Body of pancreas (tissue), 4 donors: ENCODE measurements around the gene HIF1A. TPM values are rescaled to one million over a fixed set of nuclear protein-coding genes. Genes with fewer than 3 reads are reported as not detected.

Experiments used
- ATAC-seq: fragments of 150-250 bp; one replicate; pipeline ENCODE4 v1.9.1; 2016
- DNase-seq, 4 donors: peaks; one replicate each; pipeline ENCODE4 v3.0.0-alpha.2; 2019
- H3K27ac ChIP-seq, 4 donors: fragments of 200-600 bp; sonication (generic); 1 replicate in 3 of 4; 2 replicates in 1 of 4; pipeline versions ENCODE4 v1.5.1 to v1.6.1; 2016 to 2019; ENCODE audit warnings: mild to moderate bottlenecking in 1 of 4, mixed read lengths in 1 of 4, moderate library complexity in 1 of 4
- H3K27me3 ChIP-seq, 2 donors: fragments of 200-600 bp; sonication (generic); one replicate each; pipeline ENCODE4 v1.6.0; 2016; ENCODE audit warnings: mild to moderate bottlenecking in 1 of 2
- H3K36me3 ChIP-seq, 2 donors: fragments of 200-600 bp; sonication (generic); replicated peaks in 1 of 2; 2 replicates each; pipeline ENCODE4 v1.5.1; 2016; ENCODE audit warnings: low read depth in 2 of 2; ENCODE audit not compliant: insufficient read depth in 1 of 2
- H3K4me1 ChIP-seq: fragments of 200-600 bp; sonication (generic); one replicate; pipeline ENCODE4 v1.6.0; 2016
- H3K4me3 ChIP-seq, 2 donors: fragments of 200-600 bp; sonication (generic); 1 replicate in 1 of 2; 2 replicates in 1 of 2; pipeline ENCODE4 v1.5.1; 2016 to 2019
- H3K9me3 ChIP-seq, 3 donors: fragments of 200-600 bp; sonication (generic); 1 replicate in 2 of 3; 2 replicates in 1 of 3; pipeline ENCODE4 v1.5.1; 2016
- POLR2A ChIP-seq, 3 donors: fragments of 450-650 bp; IDR thresholded peaks; one replicate each; pipeline ENCODE4 v1.6.1; 2016; ENCODE audit warnings: antibody characterized with exemption in 3 of 3, mild to moderate bottlenecking in 2 of 3
- WGBS, 2 donors: methylation state at CpG; one replicate each; pipeline ENCODE4 v1.1.5; 2017; 5-methylcytosine and 5-hydroxymethylcytosine counted together
- intact Hi-C: fragments of 100-400 bp; cut with DNase I; formaldehyde crosslinking; loops from one replicate; pipeline ENCODE4 v1.15.1; 2023
- total RNA-seq, 2 donors: library from RNA; depleted of rRNA; stranded (reverse); fragments of >200 nt; gene quantifications; one replicate each; pipeline ENCODE4 v1.1.0, GENCODE V29; 2016
- TF ChIP-seq, protein P1 (sequence below), 7 experiments: fragments of 450-650 bp in 4 of 7; fragments of 200-600 bp in 3 of 7; sonication (generic) in 3 of 7; IDR thresholded peaks; one replicate each; pipeline ENCODE4 v1.5.1; 2016 to 2019; ENCODE audit warnings: antibody characterized with exemption in 7 of 7

Gene HIF1A
- 10 to 100 TPM; 36.8 to 66.9 TPM for total RNA-seq

DNA sequence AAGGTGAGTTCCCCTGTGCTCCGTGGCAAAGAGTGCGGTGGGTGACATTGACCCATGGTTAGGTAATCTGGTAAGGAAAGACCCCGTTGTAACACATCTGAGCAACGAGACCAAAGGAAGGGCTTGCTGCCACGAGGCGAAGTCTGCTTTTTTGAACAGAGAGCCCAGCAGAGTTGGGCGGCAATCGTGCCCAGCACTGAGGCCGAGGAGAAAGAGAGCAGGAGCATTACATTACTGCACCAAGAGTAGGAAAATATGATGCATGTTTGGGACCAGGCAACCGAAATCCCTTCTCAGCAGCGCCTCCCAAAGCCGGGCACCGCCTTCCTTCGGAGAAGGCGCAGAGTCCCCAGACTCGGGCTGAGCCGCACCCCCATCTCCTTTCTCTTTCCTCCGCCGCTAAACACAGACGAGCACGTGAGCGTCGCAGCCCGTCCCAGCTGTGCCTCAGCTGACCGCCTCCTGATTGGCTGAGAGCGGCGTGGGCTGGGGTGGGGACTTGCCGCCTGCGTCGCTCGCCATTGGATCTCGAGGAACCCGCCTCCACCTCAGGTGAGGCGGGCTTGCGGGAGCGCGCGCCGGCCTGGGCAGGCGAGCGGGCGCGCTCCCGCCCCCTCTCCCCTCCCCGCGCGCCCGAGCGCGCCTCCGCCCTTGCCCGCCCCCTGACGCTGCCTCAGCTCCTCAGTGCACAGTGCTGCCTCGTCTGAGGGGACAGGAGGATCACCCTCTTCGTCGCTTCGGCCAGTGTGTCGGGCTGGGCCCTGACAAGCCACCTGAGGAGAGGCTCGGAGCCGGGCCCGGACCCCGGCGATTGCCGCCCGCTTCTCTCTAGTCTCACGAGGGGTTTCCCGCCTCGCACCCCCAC, at the start of gene HIF1A:
Gene HIF1A (plus strand): TSS at position 684 of the 865 bp plus-strand sequence. CDS start 292 bp downstream, outside the sequence.
- ATAC-seq = peak; percentile 98
- intact Hi-C loops = no loop called here
- WGBS, 2 donors = 1% methylated on average over 13 to 56 of the region's 68 CpGs

DNA sequence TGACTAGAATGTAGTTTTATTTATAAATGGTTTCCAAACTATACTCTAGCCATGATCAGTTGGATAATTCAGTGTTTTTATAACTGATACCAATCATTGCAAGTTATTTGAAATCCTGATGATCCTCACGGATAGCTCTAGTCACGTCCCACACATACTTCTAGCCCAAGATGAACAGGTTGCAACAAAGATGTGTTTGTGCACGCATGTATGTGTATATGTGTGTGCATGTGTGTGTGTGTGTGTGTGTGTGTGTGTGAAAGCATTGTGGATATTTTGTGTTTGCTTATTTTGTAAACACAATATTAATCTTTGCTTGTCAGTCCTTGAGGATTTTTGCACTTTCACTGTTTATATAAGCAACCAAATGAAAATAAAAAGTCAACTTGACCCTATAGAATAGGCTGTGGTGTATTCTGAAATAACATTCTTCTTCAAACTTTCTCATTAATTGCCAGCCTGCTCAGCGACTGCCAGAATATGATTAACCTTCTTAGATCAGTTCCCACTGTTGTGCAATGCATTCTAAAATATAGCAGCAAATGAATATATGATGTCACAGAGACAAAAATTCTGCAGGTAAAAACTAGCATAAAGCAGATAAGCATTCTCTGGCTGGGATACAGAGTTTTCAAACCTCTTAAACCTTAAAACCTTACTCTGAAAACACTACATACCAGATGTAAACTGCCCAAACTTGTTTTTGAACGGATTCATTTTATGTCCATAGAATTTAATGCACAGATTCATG, 48.8 kb upstream of the HIF1A start:
- DNase-seq (no peak), ATAC-seq (no peak)
- H3K27me3 ChIP-seq = no peaks in the 10 kb centered on the region

More for the DNA sequence above, at the start of gene HIF1A:
- Histone ChIP-seq H3K27ac (peak within 1 kb of the TSS; percentile 92 to 99 (median 96)), H3K36me3 (no peaks in the 10 kb centered on the region), H3K27me3 (no peaks in the 10 kb centered on the region), H3K9me3 (no peaks in the 10 kb centered on the region), H3K4me3 (peak within 1 kb of the TSS; percentile 84 to 94), H3K4me1 (peaks cover 31% of the 10 kb centered on the region)
- peak; percentile 96 to 98 (median 97) for DNase-seq
- TF ChIP-seq, protein P1, sequence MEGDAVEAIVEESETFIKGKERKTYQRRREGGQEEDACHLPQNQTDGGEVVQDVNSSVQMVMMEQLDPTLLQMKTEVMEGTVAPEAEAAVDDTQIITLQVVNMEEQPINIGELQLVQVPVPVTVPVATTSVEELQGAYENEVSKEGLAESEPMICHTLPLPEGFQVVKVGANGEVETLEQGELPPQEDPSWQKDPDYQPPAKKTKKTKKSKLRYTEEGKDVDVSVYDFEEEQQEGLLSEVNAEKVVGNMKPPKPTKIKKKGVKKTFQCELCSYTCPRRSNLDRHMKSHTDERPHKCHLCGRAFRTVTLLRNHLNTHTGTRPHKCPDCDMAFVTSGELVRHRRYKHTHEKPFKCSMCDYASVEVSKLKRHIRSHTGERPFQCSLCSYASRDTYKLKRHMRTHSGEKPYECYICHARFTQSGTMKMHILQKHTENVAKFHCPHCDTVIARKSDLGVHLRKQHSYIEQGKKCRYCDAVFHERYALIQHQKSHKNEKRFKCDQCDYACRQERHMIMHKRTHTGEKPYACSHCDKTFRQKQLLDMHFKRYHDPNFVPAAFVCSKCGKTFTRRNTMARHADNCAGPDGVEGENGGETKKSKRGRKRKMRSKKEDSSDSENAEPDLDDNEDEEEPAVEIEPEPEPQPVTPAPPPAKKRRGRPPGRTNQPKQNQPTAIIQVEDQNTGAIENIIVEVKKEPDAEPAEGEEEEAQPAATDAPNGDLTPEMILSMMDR (IDR thresholded peaks at IDR 0.05) = no peak
- TF ChIP-seq POLR2A (IDR thresholded peaks at IDR 0.05) = peak; percentile 81 to 98 (median 96)

DNA sequence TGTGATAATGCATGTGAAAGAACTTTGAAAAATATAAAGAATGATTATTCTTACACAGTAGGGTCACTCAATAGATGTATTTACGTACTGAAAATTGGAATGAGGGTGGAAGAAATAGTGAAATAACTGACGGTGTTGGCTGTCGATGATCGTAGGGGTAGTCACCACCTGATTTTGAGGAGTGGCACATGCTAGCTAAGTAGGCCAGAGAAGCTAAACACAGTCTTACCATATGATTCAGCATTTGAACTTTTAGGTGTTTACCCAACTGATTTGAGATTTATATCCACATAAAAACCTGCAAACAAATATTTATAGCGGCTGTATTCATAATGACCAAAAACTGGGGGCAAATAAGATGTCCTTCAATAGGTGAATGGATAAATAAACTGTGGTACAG, 47.6 kb upstream of the HIF1A start:
- no peak for DNase-seq
- H3K4me3 ChIP-seq = no peak overlapping the region
- ATAC-seq = no peak
- no peak overlapping the region for H3K27ac ChIP-seq
- 91 to 96% methylated on average over 5 of the region's 5 CpGs for WGBS, 2 donors
- H3K27me3 ChIP-seq = no peaks in the 10 kb centered on the region
- no peaks in the 10 kb centered on the region for H3K9me3 ChIP-seq
- no peak for TF ChIP-seq POLR2A (IDR thresholded peaks at IDR 0.05)
- intact Hi-C loops = no loop called here
- H3K36me3 ChIP-seq = no peaks in the 10 kb centered on the region
- no peaks in the 10 kb centered on the region for H3K4me1 ChIP-seq

More for the DNA sequence above, 48.8 kb upstream of the HIF1A start:
- TF ChIP-seq, protein P1 (IDR thresholded peaks at IDR 0.05) = no peak
- no peak for TF ChIP-seq POLR2A (IDR thresholded peaks at IDR 0.05)
- Histone ChIP-seq H3K4me3 (no peak overlapping the region), H3K36me3 (no peaks in the 10 kb centered on the region), H3K9me3 (no peaks in the 10 kb centered on the region), H3K4me1 (no peaks in the 10 kb centered on the region), H3K27ac (no peak overlapping the region)
- intact Hi-C loops = no loop called here
- WGBS, 2 donors = 80 to 82% methylated on average over 5 of the region's 5 CpGs

DNA sequence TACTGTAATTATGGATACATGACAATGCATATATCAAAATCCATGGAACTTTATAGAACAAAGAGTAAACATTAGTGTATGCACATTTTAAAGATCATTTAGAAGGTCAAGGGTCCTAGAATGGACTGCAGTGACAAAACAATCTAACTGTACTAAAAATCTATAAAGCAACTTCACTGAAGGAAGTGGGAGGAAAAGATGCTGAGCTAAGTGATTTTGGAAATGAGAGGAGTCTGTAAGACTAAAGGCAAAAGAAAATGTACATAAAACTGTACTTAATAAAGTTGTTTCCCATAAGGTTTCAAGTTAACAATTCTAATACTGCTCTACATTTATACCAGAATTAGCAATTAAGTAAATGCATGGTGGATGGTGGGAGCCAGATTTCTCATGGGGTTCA, 46.9 kb upstream of the HIF1A start:
- Histone ChIP-seq H3K4me3 (no peak overlapping the region), H3K36me3 (no peaks in the 10 kb centered on the region), H3K27ac (no peak overlapping the region), H3K27me3 (no peaks in the 10 kb centered on the region), H3K9me3 (no peaks in the 10 kb centered on the region), H3K4me1 (no peaks in the 10 kb centered on the region)
- TF ChIP-seq POLR2A (IDR thresholded peaks at IDR 0.05) = no peak
- TF ChIP-seq, protein P1 (IDR thresholded peaks at IDR 0.05) = no peak
- DNase-seq (no peak), ATAC-seq (no peak)
- intact Hi-C loops = no loop called here

DNA sequence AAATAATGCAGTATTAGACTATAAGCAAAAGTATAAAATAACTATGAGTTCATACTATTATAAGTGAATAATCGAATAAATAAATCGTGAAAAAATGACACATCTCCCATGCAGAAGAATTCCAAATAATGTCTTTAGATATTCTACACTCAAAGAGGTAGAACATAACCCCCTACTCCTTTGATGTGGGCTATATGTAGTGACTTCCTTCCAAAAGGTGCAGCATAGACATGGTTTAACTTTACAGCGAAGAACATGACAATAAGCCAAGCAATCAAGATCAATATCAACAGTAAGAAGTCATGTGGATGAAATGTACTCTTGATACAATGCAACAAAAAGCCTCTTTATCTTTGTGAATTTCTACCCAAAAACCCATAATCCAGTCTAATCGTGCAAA, 46.0 kb upstream of the HIF1A start:
- Histone ChIP-seq H3K27ac (no peak overlapping the region), H3K4me3 (no peak overlapping the region), H3K36me3 (no peaks in the 10 kb centered on the region), H3K27me3 (no peaks in the 10 kb centered on the region), H3K4me1 (no peaks in the 10 kb centered on the region), H3K9me3 (no peaks in the 10 kb centered on the region)
- ATAC-seq (no peak), DNase-seq (no peak)
- TF ChIP-seq, protein P1 (IDR thresholded peaks at IDR 0.05) = no peak
- no peak for TF ChIP-seq POLR2A (IDR thresholded peaks at IDR 0.05)
- WGBS, 2 donors = 84 to 89% methylated on average over 4 of the region's 4 CpGs
- intact Hi-C loops = no loop called here
